Measurements from ENCODE around the gene PUS1. TPM values are rescaled to one million over a fixed set of nuclear protein-coding genes. Genes with fewer than 3 reads are reported as not detected.
"Not testable (repeated sequence)": the region's sequence is repeated elsewhere in the genome, so short reads cannot be mapped to it uniquely, and the experiment has no call there.

The PUS1 gene
- total and polyA plus RNA-seq, 9 of the 15 experiments (the other 6 are each of a cell fraction or from before 2014, with no cell fraction given) = 1.9 to 90.8 (median 30.0) TPM

- H3K27ac ChIP-seq (ENCODE audit: extremely low read depth, low read depth, low read length); H3K9me1 ChIP-seq (ENCODE audit: control insufficient read depth, insufficient read depth, low read length); POLR2A ChIA-PET; H3K9me3 ChIP-seq (replicated peaks; ENCODE audit: control insufficient read depth, insufficient read depth, low read depth, low read length); H3K36me3 ChIP-seq (ENCODE audit: control insufficient read depth, insufficient read depth, low read length); in situ Hi-C loops (cut with MboI); H4K20me1 ChIP-seq (replicated peaks; ENCODE audit: control insufficient read depth, insufficient read depth, low read length); H3K27me3 ChIP-seq (ENCODE audit: control insufficient read depth in 2 of 2, insufficient read depth in 2 of 2, low read length in 2 of 2); ATAC-seq; H2AFZ ChIP-seq (ENCODE audit: low read depth, low read length); intact Hi-C loops (cut with micrococcal nuclease); H3K4me3 ChIP-seq; H3K9ac ChIP-seq (ENCODE audit: insufficient read depth in 1 of 2, low read depth in 2 of 2, low read length in 2 of 2); FAIRE-seq; DNase-seq (ENCODE audit: extremely low read depth in 1 of 4, low spot score in 3 of 4); CTCF ChIA-PET (ENCODE audit: low intra/inter-chr PET ratio); BruUV-seq (replicated peaks); H3K4me2 ChIP-seq (ENCODE audit: insufficient read depth, low read length): not testable (repeated sequence)
- WGBS (ENCODE audit: insufficient coverage, low coverage, missing lambda C conversion rate) = 58% methylated on average over 8 of the region's 8 CpGs
- peaks cover 4 to 27% of the 10 kb centered on the region in 2 experiments; a peak in 4 of 5 replicates for H3K4me1 ChIP-seq (replicated peaks in 1 of 2; ENCODE audit: control insufficient read depth in 2 of 2, insufficient read depth in 2 of 2, low read length in 2 of 2)
- H3K79me2 ChIP-seq (ENCODE audit: control insufficient read depth, insufficient read depth, low read length) = peaks cover 12% of the 10 kb centered on the region
- TF ChIP-seq ZNF146 (CRISPR knock-in tag; IDR thresholded peaks at IDR 0.05; ENCODE audit: unreplicated experiment) = peak; percentile 54
Observed at GRCh38 chr12:131891722-131892121, 37.4 kb upstream of the PUS1 start.

- Histone ChIP-seq H3K4me3 (no peak overlapping the region), H3K9ac (ENCODE audit: insufficient read depth in 1 of 2, low read depth in 2 of 2, low read length in 2 of 2) (peak overlapping the region in 1 of 2 experiments; percentile 61; a peak in 2 of 4 replicates), H3K27me3 (ENCODE audit: control insufficient read depth in 2 of 2, insufficient read depth in 2 of 2, low read length in 2 of 2) (peaks cover 7 to 8% of the 10 kb centered on the region in 2 experiments; a peak in 3 of 5 replicates), H3K4me1 (replicated peaks in 1 of 2; ENCODE audit: control insufficient read depth in 2 of 2, insufficient read depth in 2 of 2, low read length in 2 of 2) (peaks cover 4 to 34% of the 10 kb centered on the region in 2 experiments; a peak in 4 of 5 replicates), H2AFZ (ENCODE audit: low read depth, low read length) (peak overlapping the region; percentile 61; the same call in 1 of the 2 replicates), H4K20me1 (replicated peaks; ENCODE audit: control insufficient read depth, insufficient read depth, low read length) (no peaks in the 10 kb centered on the region; the same call in 1 of the 2 replicates), H3K79me2 (ENCODE audit: control insufficient read depth, insufficient read depth, low read length) (peaks cover 16% of the 10 kb centered on the region), H3K9me3 (replicated peaks; ENCODE audit: control insufficient read depth, insufficient read depth, low read depth, low read length) (no peaks in the 10 kb centered on the region), H3K9me1 (ENCODE audit: control insufficient read depth, insufficient read depth, low read length) (no peaks in the 10 kb centered on the region), H3K4me2 (ENCODE audit: insufficient read depth, low read length) (no peak overlapping the region), H3K36me3 (ENCODE audit: control insufficient read depth, insufficient read depth, low read length) (peaks cover 8% of the 10 kb centered on the region; the same call in 1 of the 3 replicates), H3K27ac (ENCODE audit: extremely low read depth, low read depth, low read length) (no peak overlapping the region)
- ChIA-PET POLR2A (no interaction called here), CTCF (ENCODE audit: low intra/inter-chr PET ratio) (interaction anchor here (0.6 kb wide), 1 partner anchor 109 kb away, joined by 3 read pairs; no protein-coding TSS in a partner anchor)
- BruUV-seq (replicated peaks) = no TSS peak
- 61% methylated on average over 26 of the region's 26 CpGs for WGBS (ENCODE audit: insufficient coverage, low coverage, missing lambda C conversion rate)
- intact Hi-C loops (cut with micrococcal nuclease) = no loop called here
- DNase-seq (ENCODE audit: extremely low read depth in 1 of 4, low spot score in 3 of 4) (peak in 1 of 4 experiments; percentile 6), ATAC-seq (no peak), FAIRE-seq (no peak)
- in situ Hi-C loops (cut with MboI) = no loop called here
- TF ChIP-seq CEBPG (CRISPR knock-in tag; IDR thresholded peaks at IDR 0.05) (peak; percentile 43; the same call in 1 of the 2 replicates), CEBPG (tag; conservative IDR thresholded peaks at IDR 0.05 in 1 of 2, IDR thresholded peaks at IDR 0.05 in 1 of 2) (no peak), COPS2 (conservative IDR thresholded peaks at IDR 0.05) (no peak)
Observed at GRCh38 chr12:131892711-131893604, 36.1 kb upstream of the PUS1 start.
